Epithelial cell of esophagus (primary cell): ENCODE results near the gene BPIFB6.

Source experiments
- DNase-seq: peaks from one replicate; pipeline ENCODE4 v3.0.0; 2010; ENCODE audit warnings: low read depth
- H3K4me3 ChIP-seq: 2 replicates; pipeline ENCODE4 v1.5.1; 2011; ENCODE audit warnings: mild to moderate bottlenecking, low read length, control low read depth
- CTCF ChIP-seq: IDR thresholded peaks from 2 replicates; pipeline ENCODE4 v1.5.1; 2011; ENCODE audit warnings: low read depth, mild to moderate bottlenecking, low read length, control low read depth, inconsistent platforms; ENCODE audit not compliant: insufficient read depth; ENCODE audit errors: missing control alignments

Gene BPIFB6

GRCh38 chr20:33083544-33084340 lies 52.3 kb downstream of the BPIFB6 start:
- no peak for DNase-seq
- H3K4me3 ChIP-seq, result no peak overlapping the region
- no peak for TF ChIP-seq CTCF

- no peak overlapping the region for H3K4me3 ChIP-seq
- no peak for DNase-seq
- no peak for TF ChIP-seq CTCF
These were observed 53.3 kb downstream of the BPIFB6 start for GRCh38 chr20:33084722-33085121.

GRCh38 chr20:33086052-33086722 lies 54.7 kb downstream of the BPIFB6 start:
- TF ChIP-seq CTCF, result no peak
- no peak overlapping the region for H3K4me3 ChIP-seq
- DNase-seq, result no peak

GRCh38 chr20:33091147-33091546 lies 59.7 kb downstream of the BPIFB6 start:
- TF ChIP-seq CTCF, result no peak
- no peak for DNase-seq
- no peak overlapping the region for H3K4me3 ChIP-seq

GRCh38 chr20:33091693-33092092 lies 60.2 kb downstream of the BPIFB6 start:
- TF ChIP-seq CTCF, result no peak
- H3K4me3 ChIP-seq, result no peak overlapping the region
- no peak for DNase-seq

GRCh38 chr20:33092361-33092760 lies 60.9 kb downstream of the BPIFB6 start:
- DNase-seq, result no peak
- TF ChIP-seq CTCF, result no peak
- no peak overlapping the region for H3K4me3 ChIP-seq
